Glutamatergic neuron (in vitro differentiated cells): ENCODE results near the gene PRR19. TPM values are rescaled to one million over a fixed set of nuclear protein-coding genes. Genes with fewer than 3 reads are reported as not detected.

Experiments
- DNase-seq: peaks from one replicate; pipeline ENCODE4 v3.0.0; 2022
- H3K27ac Mint-ChIP-seq: one replicate; pipeline ENCODE4 v1.8.0; 2020; ENCODE audit warnings: mild to moderate bottlenecking, mixed read lengths, inconsistent platforms; ENCODE audit not compliant: unreplicated experiment
- H3K27me3 Mint-ChIP-seq: one replicate; pipeline ENCODE4 v1.8.0; 2020; ENCODE audit warnings: mild to moderate bottlenecking, moderate library complexity, mixed read lengths, inconsistent platforms; ENCODE audit not compliant: unreplicated experiment
- H3K36me3 Mint-ChIP-seq: one replicate; pipeline ENCODE4 v1.8.0; 2020; ENCODE audit warnings: mild to moderate bottlenecking, mixed read lengths, inconsistent platforms; ENCODE audit not compliant: unreplicated experiment
- H3K4me1 Mint-ChIP-seq: one replicate; pipeline ENCODE4 v1.8.0; 2020; ENCODE audit warnings: mild to moderate bottlenecking, low read depth, mixed read lengths, inconsistent platforms; ENCODE audit not compliant: unreplicated experiment
- H3K4me3 Mint-ChIP-seq: one replicate; pipeline ENCODE4 v1.8.0; 2020; ENCODE audit warnings: mild to moderate bottlenecking, mixed read lengths, inconsistent platforms; ENCODE audit not compliant: unreplicated experiment
- H3K9me3 Mint-ChIP-seq: one replicate; pipeline ENCODE4 v1.8.0; 2020; ENCODE audit warnings: mild to moderate bottlenecking, moderate library complexity, mixed read lengths, inconsistent platforms; ENCODE audit not compliant: unreplicated experiment
- total RNA-seq: library from RNA; stranded (reverse); fragmentation: NEBNext Ultra II Directional; extraction: Animal tissue kit (Norgen Biotek cat#: 25700); gene quantifications from one replicate; pipeline ENCODE4 v1.2.1, GENCODE V29; 2021; ENCODE audit not compliant: unreplicated experiment
- TF ChIP-seq, protein P1 (sequence below): fragments of 200-600 bp; sonication (generic); IDR thresholded peaks from one replicate; pipeline ENCODE4 v1.5.0; 2021; ENCODE audit not compliant: partially characterized antibody, unreplicated experiment

PRR19 gene
- total RNA-seq, 1 donor from 2014 or later: 1.6 TPM

DNA sequence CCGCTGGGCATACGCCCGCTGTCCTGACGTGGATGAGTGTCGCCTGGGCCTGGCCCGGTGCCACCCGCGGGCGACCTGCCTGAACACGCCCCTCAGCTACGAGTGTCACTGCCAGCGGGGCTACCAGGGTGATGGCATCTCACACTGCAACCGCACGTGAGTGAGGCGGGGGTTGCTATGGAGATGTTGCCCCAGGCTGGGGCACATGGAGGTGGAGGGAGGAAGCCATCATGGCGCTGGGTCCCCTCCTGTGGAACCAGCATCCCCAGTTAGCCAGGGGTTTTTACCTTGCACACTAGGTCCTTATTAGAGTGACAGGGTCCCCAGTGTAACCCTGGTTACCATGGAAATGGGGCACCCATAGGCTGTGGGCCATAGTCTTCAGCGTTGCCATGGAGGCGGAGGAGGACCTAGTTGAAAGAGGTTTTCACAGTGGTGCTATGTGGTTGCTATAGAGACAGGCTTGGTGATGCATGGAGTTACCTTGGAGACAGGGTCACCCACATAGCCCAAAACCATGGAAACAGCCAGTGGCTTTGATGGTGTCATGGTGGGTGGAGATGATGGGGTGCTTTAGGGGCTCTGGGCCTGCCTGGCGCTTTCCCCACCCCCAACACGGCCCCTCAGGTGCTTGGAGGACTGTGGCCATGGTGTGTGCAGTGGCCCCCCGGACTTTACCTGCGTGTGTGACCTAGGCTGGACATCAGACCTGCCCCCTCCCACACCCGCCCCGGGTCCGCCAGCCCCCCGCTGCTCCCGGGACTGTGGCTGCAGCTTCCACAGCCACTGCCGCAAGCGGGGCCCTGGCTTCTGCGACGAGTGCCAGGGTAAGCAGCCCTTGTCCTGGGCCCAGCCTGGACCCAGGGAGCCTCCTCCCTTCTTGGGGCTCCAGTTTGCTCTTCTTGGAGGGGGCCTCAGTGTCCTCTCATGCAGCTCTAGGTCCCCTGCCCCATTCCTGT, 50.6 kb downstream of the PRR19 start:
- Mint-ChIP-seq H3K36me3 (peaks cover 14% of the 10 kb centered on the region), H3K9me3 (peaks cover 9% of the 10 kb centered on the region), H3K27me3 (peaks cover 9% of the 10 kb centered on the region), H3K27ac (no peak overlapping the region), H3K4me1 (peaks cover 1% of the 10 kb centered on the region), H3K4me3 (no peak overlapping the region)
- DNase-seq: no peak
- TF ChIP-seq, protein P1, sequence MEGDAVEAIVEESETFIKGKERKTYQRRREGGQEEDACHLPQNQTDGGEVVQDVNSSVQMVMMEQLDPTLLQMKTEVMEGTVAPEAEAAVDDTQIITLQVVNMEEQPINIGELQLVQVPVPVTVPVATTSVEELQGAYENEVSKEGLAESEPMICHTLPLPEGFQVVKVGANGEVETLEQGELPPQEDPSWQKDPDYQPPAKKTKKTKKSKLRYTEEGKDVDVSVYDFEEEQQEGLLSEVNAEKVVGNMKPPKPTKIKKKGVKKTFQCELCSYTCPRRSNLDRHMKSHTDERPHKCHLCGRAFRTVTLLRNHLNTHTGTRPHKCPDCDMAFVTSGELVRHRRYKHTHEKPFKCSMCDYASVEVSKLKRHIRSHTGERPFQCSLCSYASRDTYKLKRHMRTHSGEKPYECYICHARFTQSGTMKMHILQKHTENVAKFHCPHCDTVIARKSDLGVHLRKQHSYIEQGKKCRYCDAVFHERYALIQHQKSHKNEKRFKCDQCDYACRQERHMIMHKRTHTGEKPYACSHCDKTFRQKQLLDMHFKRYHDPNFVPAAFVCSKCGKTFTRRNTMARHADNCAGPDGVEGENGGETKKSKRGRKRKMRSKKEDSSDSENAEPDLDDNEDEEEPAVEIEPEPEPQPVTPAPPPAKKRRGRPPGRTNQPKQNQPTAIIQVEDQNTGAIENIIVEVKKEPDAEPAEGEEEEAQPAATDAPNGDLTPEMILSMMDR: no peak

DNA sequence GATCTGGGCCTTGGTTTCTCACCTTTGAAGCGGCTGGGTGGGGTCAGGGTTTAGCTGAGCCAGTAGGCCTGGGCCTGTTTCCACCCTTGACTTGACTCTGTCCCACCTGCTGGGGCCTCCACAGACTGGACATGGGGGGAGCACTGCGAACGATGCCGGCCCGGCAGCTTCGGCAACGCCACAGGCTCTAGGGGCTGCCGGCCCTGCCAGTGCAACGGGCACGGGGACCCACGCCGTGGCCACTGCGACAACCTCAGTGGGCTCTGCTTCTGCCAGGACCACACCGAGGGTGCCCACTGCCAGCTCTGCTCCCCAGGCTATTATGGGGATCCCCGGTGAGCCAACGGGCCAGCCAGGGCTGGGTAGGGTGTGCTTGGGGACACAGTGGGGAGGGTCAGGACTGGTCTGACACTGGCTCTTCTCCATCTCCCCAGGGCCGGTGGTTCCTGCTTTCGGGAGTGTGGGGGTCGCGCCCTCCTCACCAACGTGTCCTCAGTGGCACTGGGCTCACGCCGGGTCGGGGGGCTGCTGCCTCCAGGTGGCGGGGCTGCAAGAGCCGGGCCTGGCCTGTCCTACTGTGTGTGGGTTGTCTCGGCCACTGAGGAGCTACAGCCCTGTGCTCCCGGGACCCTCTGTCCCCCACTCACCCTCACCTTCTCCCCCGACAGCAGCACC, 51.5 kb downstream of the PRR19 start:
- DNase-seq: no peak
- Mint-ChIP-seq H3K27me3 (peaks cover 7% of the 10 kb centered on the region), H3K36me3 (peaks cover 14% of the 10 kb centered on the region), H3K27ac (no peak overlapping the region), H3K4me1 (peaks cover 4% of the 10 kb centered on the region), H3K9me3 (peaks cover 9% of the 10 kb centered on the region), H3K4me3 (no peak overlapping the region)
- TF ChIP-seq, protein P1: no peak

DNA sequence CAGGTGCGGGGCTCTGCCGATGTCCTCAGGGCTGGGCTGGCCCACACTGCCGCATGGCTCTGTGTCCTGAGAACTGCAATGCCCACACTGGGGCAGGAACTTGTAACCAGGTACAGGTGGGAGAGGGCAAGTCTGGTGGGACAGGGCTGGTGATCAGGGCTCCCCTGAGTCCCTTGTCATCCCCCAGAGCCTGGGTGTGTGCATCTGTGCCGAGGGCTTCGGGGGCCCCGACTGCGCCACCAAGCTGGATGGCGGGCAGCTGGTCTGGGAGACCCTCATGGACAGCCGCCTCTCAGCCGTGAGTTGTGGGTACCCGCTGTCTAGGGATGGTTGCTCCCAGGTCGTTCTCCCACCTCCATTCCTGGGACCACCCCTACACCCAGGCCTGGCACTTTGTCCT, 54.0 kb downstream of the PRR19 start:
- Mint-ChIP-seq H3K27me3 (peaks cover 5% of the 10 kb centered on the region), H3K36me3 (peaks cover 14% of the 10 kb centered on the region), H3K9me3 (peaks cover 5% of the 10 kb centered on the region), H3K4me3 (no peak overlapping the region), H3K27ac (no peak overlapping the region), H3K4me1 (peaks cover 7% of the 10 kb centered on the region)
- DNase-seq: no peak
- TF ChIP-seq, protein P1: no peak

DNA sequence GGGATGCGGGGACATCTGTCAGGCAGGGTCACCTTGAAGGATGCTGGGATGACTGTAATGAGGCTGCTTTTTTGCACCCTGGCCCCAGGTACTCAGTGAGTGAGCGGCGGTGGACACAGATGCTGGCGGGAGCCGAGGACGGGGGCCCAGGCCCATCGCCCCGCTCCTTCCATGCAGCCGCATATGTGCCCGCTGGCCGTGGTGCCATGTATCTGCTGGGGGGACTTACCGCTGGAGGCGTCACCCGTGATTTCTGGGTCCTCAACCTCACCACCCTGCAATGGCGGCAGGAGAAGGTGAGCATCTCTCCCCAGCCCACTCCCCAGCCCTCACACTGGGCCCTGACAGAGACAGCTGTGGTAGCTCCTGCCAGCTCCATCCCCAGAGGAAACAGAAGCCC, 54.8 kb downstream of the PRR19 start:
- DNase-seq: no peak
- H3K4me3 Mint-ChIP-seq: no peak overlapping the region
- H3K9me3 Mint-ChIP-seq: peaks cover 5% of the 10 kb centered on the region
- H3K27ac Mint-ChIP-seq: no peak overlapping the region
- H3K27me3 Mint-ChIP-seq: peaks cover 5% of the 10 kb centered on the region
- peaks cover 7% of the 10 kb centered on the region for H3K4me1 Mint-ChIP-seq
- TF ChIP-seq, protein P1: no peak
- H3K36me3 Mint-ChIP-seq: peaks cover 13% of the 10 kb centered on the region
